ENCODE results near the gene LRPAP1. TPM values are rescaled to one million over a fixed set of nuclear protein-coding genes. Genes with fewer than 3 reads are reported as not detected.

Gene LRPAP1
- total RNA-seq, 2 experiments from 2014 or later, result 73.1 to 76.6 TPM

GRCh38 chr4:3473181-3473950 lies 58.9 kb downstream of the LRPAP1 start:
- POLR2A ChIA-PET, result no interaction called here
- no peaks in the 10 kb centered on the region for H3K9me3 Mint-ChIP-seq
- H3K4me3 Mint-ChIP-seq, result no peak overlapping the region
- DNase-seq (no peak), ATAC-seq (ENCODE audit: low read depth) (no peak)
- no peaks in the 10 kb centered on the region for H3K4me1 Mint-ChIP-seq
- H3K27ac Mint-ChIP-seq, result no peak overlapping the region
- no peaks in the 10 kb centered on the region for H3K36me3 Mint-ChIP-seq
- no peaks in the 10 kb centered on the region for H3K27me3 Mint-ChIP-seq

GRCh38 chr4:3472411-3473141 lies 59.6 kb downstream of the LRPAP1 start:
- Mint-ChIP-seq H3K4me1 (no peaks in the 10 kb centered on the region), H3K9me3 (no peaks in the 10 kb centered on the region), H3K27ac (no peak overlapping the region), H3K4me3 (no peak overlapping the region), H3K36me3 (no peaks in the 10 kb centered on the region), H3K27me3 (no peaks in the 10 kb centered on the region)
- POLR2A ChIA-PET, result no interaction called here
- no peak for ATAC-seq (ENCODE audit: low read depth)
- no peak for DNase-seq

- H3K36me3 Mint-ChIP-seq, result no peaks in the 10 kb centered on the region
Measured at GRCh38 chr4:3471886-3472285, 60.3 kb downstream of the LRPAP1 start.

GRCh38 chr4:3471098-3471760 lies 61.0 kb downstream of the LRPAP1 start:
- no peaks in the 10 kb centered on the region for H3K4me1 Mint-ChIP-seq
- no peak overlapping the region for H3K4me3 Mint-ChIP-seq
- H3K27me3 Mint-ChIP-seq, result no peaks in the 10 kb centered on the region
- ATAC-seq (ENCODE audit: low read depth), result no peak
- POLR2A ChIA-PET, result no interaction called here
- DNase-seq, result no peak
- H3K27ac Mint-ChIP-seq, result no peak overlapping the region
- no peaks in the 10 kb centered on the region for H3K36me3 Mint-ChIP-seq
- no peaks in the 10 kb centered on the region for H3K9me3 Mint-ChIP-seq

More at GRCh38 chr4:3471886-3472285, 60.3 kb downstream of the LRPAP1 start:
- no peak overlapping the region for H3K27ac Mint-ChIP-seq
- no peaks in the 10 kb centered on the region for H3K27me3 Mint-ChIP-seq
- H3K9me3 Mint-ChIP-seq, result no peaks in the 10 kb centered on the region
- ATAC-seq (ENCODE audit: low read depth) (no peak), DNase-seq (no peak)
- no peaks in the 10 kb centered on the region for H3K4me1 Mint-ChIP-seq
- H3K4me3 Mint-ChIP-seq, result no peak overlapping the region
- POLR2A ChIA-PET, result no interaction called here

- POLR2A ChIA-PET, result no interaction called here
- no peak for DNase-seq
- H3K27me3 Mint-ChIP-seq, result no peaks in the 10 kb centered on the region
- no peaks in the 10 kb centered on the region for H3K36me3 Mint-ChIP-seq
- H3K4me3 Mint-ChIP-seq, result no peak overlapping the region
- H3K27ac Mint-ChIP-seq, result no peak overlapping the region
- ATAC-seq (ENCODE audit: low read depth), result no peak
- no peaks in the 10 kb centered on the region for H3K4me1 Mint-ChIP-seq
- H3K9me3 Mint-ChIP-seq, result no peaks in the 10 kb centered on the region
Measured at GRCh38 chr4:3470244-3471097, 61.8 kb downstream of the LRPAP1 start.

- no peaks in the 10 kb centered on the region for H3K4me1 Mint-ChIP-seq
- H3K27ac Mint-ChIP-seq, result no peak overlapping the region
- ATAC-seq (ENCODE audit: low read depth), result no peak
- H3K9me3 Mint-ChIP-seq, result no peaks in the 10 kb centered on the region
- DNase-seq, result no peak
- POLR2A ChIA-PET, result no interaction called here
- H3K36me3 Mint-ChIP-seq, result no peaks in the 10 kb centered on the region
- H3K4me3 Mint-ChIP-seq, result no peak overlapping the region
- peaks cover 3% of the 10 kb centered on the region for H3K27me3 Mint-ChIP-seq
Measured at GRCh38 chr4:3469386-3470243, 62.6 kb downstream of the LRPAP1 start.

- DNase-seq (no peak), ATAC-seq (ENCODE audit: low read depth) (no peak)
- Mint-ChIP-seq H3K36me3 (no peaks in the 10 kb centered on the region), H3K27ac (no peak overlapping the region), H3K9me3 (no peaks in the 10 kb centered on the region), H3K27me3 (peaks cover 6% of the 10 kb centered on the region), H3K4me3 (no peak overlapping the region), H3K4me1 (no peaks in the 10 kb centered on the region)
- POLR2A ChIA-PET, result no interaction called here
Measured at GRCh38 chr4:3468804-3469203, 63.4 kb downstream of the LRPAP1 start.

- POLR2A ChIA-PET, result no interaction called here
- Mint-ChIP-seq H3K4me1 (no peaks in the 10 kb centered on the region), H3K27ac (no peak overlapping the region), H3K27me3 (peaks cover 6% of the 10 kb centered on the region), H3K36me3 (no peaks in the 10 kb centered on the region), H3K9me3 (no peaks in the 10 kb centered on the region), H3K4me3 (no peak overlapping the region)
- no peak for DNase-seq
- no peak for ATAC-seq (ENCODE audit: low read depth)
Measured at GRCh38 chr4:3468154-3468553, 64.1 kb downstream of the LRPAP1 start.

GRCh38 chr4:3467601-3468031 lies 64.6 kb downstream of the LRPAP1 start:
- POLR2A ChIA-PET, result no interaction called here
- no peak overlapping the region for H3K27ac Mint-ChIP-seq
- no peak for ATAC-seq (ENCODE audit: low read depth)
- peaks cover 8% of the 10 kb centered on the region for H3K27me3 Mint-ChIP-seq
- H3K4me3 Mint-ChIP-seq, result no peak overlapping the region
- no peak for DNase-seq
- no peaks in the 10 kb centered on the region for H3K4me1 Mint-ChIP-seq
- H3K9me3 Mint-ChIP-seq, result no peaks in the 10 kb centered on the region
- H3K36me3 Mint-ChIP-seq, result no peaks in the 10 kb centered on the region

GRCh38 chr4:3466691-3467600 lies 65.3 kb downstream of the LRPAP1 start:
- peaks cover 14% of the 10 kb centered on the region for H3K27me3 Mint-ChIP-seq
- H3K9me3 Mint-ChIP-seq, result no peaks in the 10 kb centered on the region
- peak; percentile 20 for DNase-seq
- POLR2A ChIA-PET, result no interaction called here
- H3K27ac Mint-ChIP-seq, result no peak overlapping the region
- H3K4me3 Mint-ChIP-seq, result no peak overlapping the region
- no peaks in the 10 kb centered on the region for H3K4me1 Mint-ChIP-seq
- no peaks in the 10 kb centered on the region for H3K36me3 Mint-ChIP-seq
- no peak for ATAC-seq (ENCODE audit: low read depth)

GRCh38 chr4:3465698-3466671 lies 66.2 kb downstream of the LRPAP1 start:
- POLR2A ChIA-PET, result no interaction called here
- ATAC-seq (ENCODE audit: low read depth), result no peak

More at GRCh38 chr4:3465698-3466671, 66.2 kb downstream of the LRPAP1 start:
- Mint-ChIP-seq H3K27me3 (peaks cover 14% of the 10 kb centered on the region), H3K4me3 (no peak overlapping the region), H3K4me1 (no peaks in the 10 kb centered on the region), H3K27ac (no peak overlapping the region), H3K36me3 (no peaks in the 10 kb centered on the region), H3K9me3 (no peaks in the 10 kb centered on the region)
- peak; percentile 14 for DNase-seq
